Endothelial cell (in vitro differentiated cells): ENCODE data around the gene OR2T33. TPM values are rescaled to one million over a fixed set of nuclear protein-coding genes. Genes with fewer than 3 reads are reported as not detected.

Experiments used
- DNase-seq: peaks from one replicate; pipeline ENCODE4 v3.0.0; 2021; ENCODE audit warnings: low spot score
- H3K27ac Mint-ChIP-seq: one replicate; pipeline ENCODE4 v1.8.0; 2021; ENCODE audit warnings: mixed read lengths, inconsistent platforms; ENCODE audit not compliant: unreplicated experiment
- H3K27me3 Mint-ChIP-seq: one replicate; pipeline ENCODE4 v1.8.0; 2021; ENCODE audit warnings: mild to moderate bottlenecking, moderate library complexity, mixed read lengths, inconsistent platforms; ENCODE audit not compliant: unreplicated experiment
- H3K36me3 Mint-ChIP-seq: one replicate; pipeline ENCODE4 v1.8.0; 2021; ENCODE audit warnings: mild to moderate bottlenecking, low read depth, mixed read lengths, inconsistent platforms; ENCODE audit not compliant: unreplicated experiment
- H3K4me1 Mint-ChIP-seq: one replicate; pipeline ENCODE4 v1.8.0; 2021; ENCODE audit warnings: mild to moderate bottlenecking, mixed read lengths, inconsistent platforms; ENCODE audit not compliant: unreplicated experiment
- H3K4me3 Mint-ChIP-seq: one replicate; pipeline ENCODE4 v1.8.0; 2021; ENCODE audit warnings: mild to moderate bottlenecking, mixed read lengths, inconsistent platforms; ENCODE audit not compliant: unreplicated experiment
- H3K9me3 Mint-ChIP-seq: one replicate; pipeline ENCODE4 v1.8.0; 2021; ENCODE audit warnings: mixed read lengths, inconsistent platforms; ENCODE audit not compliant: unreplicated experiment
- CTCF ChIP-seq: fragments of 200-600 bp; sonication (generic); IDR thresholded peaks from one replicate; pipeline ENCODE4 v1.5.0; 2021; ENCODE audit warnings: antibody characterized with exemption; ENCODE audit not compliant: unreplicated experiment
- total RNA-seq: library from RNA; stranded (reverse); fragmentation: NEBNext Ultra II Directional; extraction: Animal tissue kit (Norgen Biotek cat#: 25700); gene quantifications from one replicate; pipeline ENCODE4 v1.2.1, GENCODE V29; 2021; ENCODE audit not compliant: unreplicated experiment

Gene OR2T33
- total RNA-seq, 1 donor from 2014 or later, result not detected

- no peak for TF ChIP-seq CTCF
- no peak for DNase-seq
- Mint-ChIP-seq H3K27me3 (peaks cover 2% of the 10 kb centered on the region), H3K9me3 (peaks cover 26% of the 10 kb centered on the region), H3K4me3 (no peak overlapping the region), H3K27ac (no peak overlapping the region), H3K4me1 (no peaks in the 10 kb centered on the region), H3K36me3 (no peaks in the 10 kb centered on the region)
Measured at GRCh38 chr1:248239478-248239877, 38.3 kb downstream of the OR2T33 start.

- H3K9me3 Mint-ChIP-seq, result peaks cover 26% of the 10 kb centered on the region
Measured at GRCh38 chr1:248231117-248231516, 46.7 kb downstream of the OR2T33 start, which contains the start of gene OR2M4. Gene OR2M4 (plus strand): TSS chr1:248231417. CDS start chr1:248238929, 7,512 bp downstream.

GRCh38 chr1:248229360-248229908 is 48.3 kb downstream of the OR2T33 start:
- H3K9me3 Mint-ChIP-seq, result peaks cover 27% of the 10 kb centered on the region
- H3K4me3 Mint-ChIP-seq, result no peak overlapping the region
- TF ChIP-seq CTCF, result no peak
- DNase-seq, result no peak
- H3K4me1 Mint-ChIP-seq, result no peaks in the 10 kb centered on the region
- no peaks in the 10 kb centered on the region for H3K36me3 Mint-ChIP-seq
- no peak overlapping the region for H3K27ac Mint-ChIP-seq
- peaks cover 2% of the 10 kb centered on the region for H3K27me3 Mint-ChIP-seq

More at GRCh38 chr1:248231117-248231516, 46.7 kb downstream of the OR2T33 start, which contains the start of gene OR2M4:
- TF ChIP-seq CTCF, result no peak
- peaks cover 2% of the 10 kb centered on the region for H3K27me3 Mint-ChIP-seq
- H3K27ac Mint-ChIP-seq, result no peak within 1 kb of the TSS
- no peaks in the 10 kb centered on the region for H3K36me3 Mint-ChIP-seq
- no peak within 1 kb of the TSS for H3K4me3 Mint-ChIP-seq
- no peak for DNase-seq
- H3K4me1 Mint-ChIP-seq, result no peaks in the 10 kb centered on the region

GRCh38 chr1:248225537-248225936 is 52.2 kb downstream of the OR2T33 start:
- DNase-seq, result no peak

More at GRCh38 chr1:248225537-248225936, 52.2 kb downstream of the OR2T33 start:
- no peak for TF ChIP-seq CTCF
- Mint-ChIP-seq H3K4me1 (no peaks in the 10 kb centered on the region), H3K27me3 (peaks cover 2% of the 10 kb centered on the region), H3K4me3 (no peak overlapping the region), H3K9me3 (peaks cover 25% of the 10 kb centered on the region), H3K36me3 (no peaks in the 10 kb centered on the region), H3K27ac (no peak overlapping the region)

Other genes starting within 250 kb of the OR2T33 start
- gene OR2L2, start 247.9 kb downstream of the OR2T33 start, total RNA-seq, result not detected
- gene OR2L3, start 231.1 kb downstream of the OR2T33 start, total RNA-seq, result not detected
- not detected for gene OR2L13, start 182.8 kb downstream of the OR2T33 start, total RNA-seq
- not detected for gene OR2M5, start 132.8 kb downstream of the OR2T33 start, total RNA-seq
- gene OR2M2, start 103.2 kb downstream of the OR2T33 start, total RNA-seq, result not detected
- not detected for gene OR2M3, start 80.7 kb downstream of the OR2T33 start, total RNA-seq
- gene OR2M4, start 46.6 kb downstream of the OR2T33 start, total RNA-seq, result not detected
- gene OR2T12, start 25.4 kb upstream of the OR2T33 start, total RNA-seq, result not detected
- not detected for gene OR2M7, start 46.6 kb upstream of the OR2T33 start, total RNA-seq
- gene OR14C36, start 70.8 kb upstream of the OR2T33 start, total RNA-seq, result not detected
- gene OR2T4, start 83.7 kb upstream of the OR2T33 start, total RNA-seq, result not detected
- gene OR2T6, start 97.8 kb upstream of the OR2T33 start, total RNA-seq, result not detected
- gene OR2T1, start 125.1 kb upstream of the OR2T33 start, total RNA-seq, result not detected
- not detected for gene OR2T2, start 167.7 kb upstream of the OR2T33 start, total RNA-seq
- not detected for gene OR2T3, start 195.4 kb upstream of the OR2T33 start, total RNA-seq
- gene OR2T5, start 210.6 kb upstream of the OR2T33 start, total RNA-seq, result not detected
- gene OR2G6, start 230.1 kb upstream of the OR2T33 start, total RNA-seq, result not detected